Type B pancreatic cell (in vitro differentiated cells): Measurements from ENCODE around the gene BTBD9. TPM values are rescaled to one million over a fixed set of nuclear protein-coding genes. Genes with fewer than 3 reads are reported as not detected.
A peak's percentile ranks its signal among the peaks of the same experiment; 100 is the strongest.

Source experiments
- DNase-seq: peaks from one replicate; pipeline ENCODE4 v3.0.0; 2021; ENCODE audit warnings: mixed read lengths; ENCODE audit not compliant: unreplicated experiment; ENCODE audit errors: extremely low spot score
- H3K27ac Mint-ChIP-seq: 2 replicates; pipeline ENCODE4 v1.8.0; 2021; ENCODE audit warnings: mild to moderate bottlenecking, mixed read lengths
- H3K27me3 Mint-ChIP-seq: 2 replicates; pipeline ENCODE4 v1.8.0; 2021; ENCODE audit warnings: mixed read lengths
- H3K36me3 Mint-ChIP-seq: 2 replicates; pipeline ENCODE4 v1.8.0; 2021; ENCODE audit warnings: mixed read lengths
- H3K4me1 Mint-ChIP-seq: one replicate; pipeline ENCODE4 v1.8.0; 2021; ENCODE audit warnings: mixed read lengths; ENCODE audit not compliant: unreplicated experiment
- H3K4me3 Mint-ChIP-seq: 2 replicates; pipeline ENCODE4 v1.8.0; 2021; ENCODE audit warnings: mild to moderate bottlenecking, mixed read lengths
- H3K9me3 Mint-ChIP-seq: 2 replicates; pipeline ENCODE4 v1.8.0; 2021; ENCODE audit warnings: mixed read lengths
- CTCF ChIP-seq: fragments of 200-600 bp; sonication (generic); conservative IDR thresholded peaks from 2 replicates; pipeline ENCODE4 v1.5.0; 2021; ENCODE audit warnings: antibody characterized with exemption, mild to moderate bottlenecking
- total RNA-seq: library from RNA; stranded (reverse); gene quantifications from 2 replicates; pipeline ENCODE4 v1.2.1, GENCODE V29; 2021; ENCODE audit warnings: low replicate concordance

The BTBD9 gene
- total RNA-seq, 1 donor from 2014 or later, result 14.9 TPM

- Mint-ChIP-seq H3K36me3 (no peaks in the 10 kb centered on the region), H3K4me3 (no peak overlapping the region), H3K27ac (peak overlapping the region; percentile 16), H3K9me3 (no peaks in the 10 kb centered on the region), H3K4me1 (peaks cover 20% of the 10 kb centered on the region), H3K27me3 (peaks cover 26% of the 10 kb centered on the region)
- no peak for DNase-seq
- TF ChIP-seq CTCF, result no peak
These were observed 284.2 kb downstream of the BTBD9 start for GRCh38 chr6:38355519-38355918.

- peaks cover 22% of the 10 kb centered on the region for H3K4me1 Mint-ChIP-seq
- H3K9me3 Mint-ChIP-seq, result no peaks in the 10 kb centered on the region
- H3K4me3 Mint-ChIP-seq, result no peak overlapping the region
- no peak for TF ChIP-seq CTCF
- H3K36me3 Mint-ChIP-seq, result no peaks in the 10 kb centered on the region
- no peak overlapping the region for H3K27ac Mint-ChIP-seq
- no peak for DNase-seq
- peaks cover 26% of the 10 kb centered on the region for H3K27me3 Mint-ChIP-seq
These were observed 284.8 kb downstream of the BTBD9 start for GRCh38 chr6:38354905-38355304.

GRCh38 chr6:38354037-38354381 lies 285.7 kb downstream of the BTBD9 start:
- DNase-seq, result no peak
- Mint-ChIP-seq H3K4me3 (no peak overlapping the region), H3K36me3 (no peaks in the 10 kb centered on the region), H3K4me1 (peaks cover 17% of the 10 kb centered on the region), H3K27me3 (peaks cover 26% of the 10 kb centered on the region), H3K27ac (no peak overlapping the region), H3K9me3 (no peaks in the 10 kb centered on the region)
- TF ChIP-seq CTCF, result no peak

GRCh38 chr6:38353310-38354036 lies 286.3 kb downstream of the BTBD9 start:
- H3K9me3 Mint-ChIP-seq, result no peaks in the 10 kb centered on the region

GRCh38 chr6:38352636-38353035 lies 287.1 kb downstream of the BTBD9 start:
- no peak for TF ChIP-seq CTCF
- Mint-ChIP-seq H3K4me3 (no peak overlapping the region), H3K36me3 (no peaks in the 10 kb centered on the region), H3K9me3 (no peaks in the 10 kb centered on the region), H3K4me1 (peaks cover 9% of the 10 kb centered on the region), H3K27ac (no peak overlapping the region), H3K27me3 (peaks cover 22% of the 10 kb centered on the region)
- DNase-seq, result no peak

More at GRCh38 chr6:38353310-38354036, 286.3 kb downstream of the BTBD9 start:
- Mint-ChIP-seq H3K27ac (no peak overlapping the region), H3K36me3 (no peaks in the 10 kb centered on the region), H3K4me1 (peaks cover 17% of the 10 kb centered on the region), H3K27me3 (peaks cover 26% of the 10 kb centered on the region), H3K4me3 (no peak overlapping the region)
- DNase-seq, result no peak
- no peak for TF ChIP-seq CTCF
